Erythroblast (primary cell): Measurements from ENCODE around the gene ZWINT.

ENCODE experiments used
- DNase-seq, 2 experiments: peaks; one replicate each; lab custom pipeline; 2025; lab: John Stamatoyannopoulos, UW
- GATA1 ChIP-seq: IDR thresholded peaks from 2 replicates; pipeline ENCODE4 v1.6.1; 2011; ENCODE audit warnings: low read depth, mild to moderate bottlenecking, control low read depth, low read length, moderate library complexity
- POLR2A ChIP-seq: IDR thresholded peaks from 2 replicates; pipeline ENCODE4 v1.6.1; 2011; ENCODE audit warnings: mild to moderate bottlenecking, low read length

ZWINT gene

DNA sequence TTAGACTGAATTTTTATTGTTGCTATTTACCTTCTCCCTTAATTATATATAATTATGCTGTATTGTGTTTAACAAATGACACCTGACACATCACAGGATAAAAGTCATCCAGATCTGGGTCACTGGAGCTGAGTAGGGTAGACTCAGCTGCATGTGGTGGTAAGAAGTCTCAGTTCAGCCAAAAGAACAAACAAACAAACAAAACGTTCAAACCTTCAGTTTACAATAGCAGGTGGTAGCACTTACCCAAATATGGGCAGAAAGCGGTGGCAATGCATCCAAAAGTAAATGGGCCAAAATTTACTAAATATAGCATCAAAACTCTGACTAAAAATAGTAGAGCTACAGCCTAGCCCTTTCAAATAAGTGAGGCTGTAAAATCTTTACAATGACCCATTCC is 42.2 kb downstream of the ZWINT start:
- TF ChIP-seq GATA1 (no peak), POLR2A (no peak)
- DNase-seq, result no peak

DNA sequence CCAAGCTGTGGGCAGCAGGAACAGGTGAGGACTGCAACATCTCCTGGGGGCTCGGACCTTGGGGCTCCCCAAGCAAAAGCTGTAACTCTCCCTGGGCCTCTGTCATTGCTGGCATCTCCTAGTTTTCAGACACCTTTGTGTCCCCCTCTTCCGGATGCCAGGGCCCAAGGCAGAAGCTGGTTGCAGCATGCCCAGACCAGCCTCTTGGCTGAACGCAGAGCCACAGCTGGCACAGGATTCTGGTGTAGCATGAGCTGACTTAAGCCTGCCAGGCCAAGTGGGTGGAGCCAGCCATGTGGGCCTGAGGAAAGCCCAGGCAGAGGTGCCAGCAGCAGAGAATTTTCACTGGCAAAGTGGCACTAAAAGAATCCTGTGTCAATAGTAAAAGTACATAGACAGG is 43.5 kb downstream of the ZWINT start:
- no peak for TF ChIP-seq POLR2A
- TF ChIP-seq GATA1, result no peak
- no peak for DNase-seq

DNA sequence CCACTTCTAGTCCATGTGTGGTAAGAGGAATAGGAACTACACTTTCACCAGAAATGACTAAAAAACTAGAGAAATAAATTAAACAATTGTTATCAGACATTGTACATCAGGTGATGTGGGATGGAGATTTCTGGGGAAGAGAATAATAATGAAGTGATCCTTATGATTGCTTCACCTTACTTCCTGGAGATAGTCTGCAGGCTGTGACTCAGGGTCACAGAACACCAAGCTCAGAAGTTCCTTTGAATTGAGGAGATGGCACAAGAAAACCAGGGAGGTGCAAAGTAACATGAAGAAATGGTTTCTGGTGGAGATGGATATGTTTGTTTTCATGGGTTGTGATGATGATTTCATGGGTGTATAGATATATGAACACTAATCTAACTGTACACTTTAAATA is 44.5 kb downstream of the ZWINT start:
- TF ChIP-seq GATA1, result no peak
- TF ChIP-seq POLR2A, result no peak
- DNase-seq, result no peak
